ENCODE results near the gene DCST2. TPM values are rescaled to one million over a fixed set of nuclear protein-coding genes. Genes with fewer than 3 reads are reported as not detected.

Gene DCST2
- total and polyA plus RNA-seq, 9 of the 15 experiments (the other 6 are each of a cell fraction or from before 2014, with no cell fraction given) = 0.09 to 0.49 (median 0.11) TPM; not detected in 3

DNA sequence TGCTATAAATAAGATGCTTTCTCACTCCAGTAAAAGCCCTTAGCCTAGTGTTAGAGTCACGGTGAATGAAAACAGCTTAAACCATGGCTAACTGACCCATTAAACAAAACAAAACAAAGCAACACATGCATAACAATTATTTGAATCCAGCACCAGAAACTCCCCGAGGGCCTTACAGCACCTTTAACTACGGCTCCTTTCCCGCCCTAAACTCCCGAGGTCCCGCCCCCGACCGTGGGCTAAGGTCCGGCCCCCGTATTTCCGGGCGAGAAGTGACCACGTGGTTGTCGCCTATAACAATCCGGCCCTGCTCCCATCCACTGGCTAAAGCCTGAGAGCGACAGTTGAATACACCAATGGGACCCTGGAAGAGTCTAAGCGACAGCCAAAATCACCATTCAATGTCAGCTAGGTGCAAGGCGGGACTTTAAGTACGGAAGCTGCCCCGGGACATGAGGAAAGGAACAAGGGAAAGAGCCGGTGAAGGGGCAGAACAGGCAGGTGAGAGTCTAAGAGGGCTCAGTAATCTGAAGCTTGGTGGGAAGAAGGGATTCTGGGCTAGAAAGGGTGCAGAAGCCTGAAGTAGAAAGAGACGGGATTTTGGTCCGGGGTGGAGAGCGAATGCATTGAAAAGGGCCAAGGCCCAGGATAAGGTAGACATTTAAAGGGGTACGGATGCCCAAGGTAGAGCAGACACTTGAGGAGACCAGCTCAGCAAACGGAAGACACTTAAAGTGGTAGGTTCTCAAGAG, 50.5 kb downstream of the DCST2 start, which contains the start of gene FLAD1 (continued):
- TF ChIP-seq, protein P1, sequence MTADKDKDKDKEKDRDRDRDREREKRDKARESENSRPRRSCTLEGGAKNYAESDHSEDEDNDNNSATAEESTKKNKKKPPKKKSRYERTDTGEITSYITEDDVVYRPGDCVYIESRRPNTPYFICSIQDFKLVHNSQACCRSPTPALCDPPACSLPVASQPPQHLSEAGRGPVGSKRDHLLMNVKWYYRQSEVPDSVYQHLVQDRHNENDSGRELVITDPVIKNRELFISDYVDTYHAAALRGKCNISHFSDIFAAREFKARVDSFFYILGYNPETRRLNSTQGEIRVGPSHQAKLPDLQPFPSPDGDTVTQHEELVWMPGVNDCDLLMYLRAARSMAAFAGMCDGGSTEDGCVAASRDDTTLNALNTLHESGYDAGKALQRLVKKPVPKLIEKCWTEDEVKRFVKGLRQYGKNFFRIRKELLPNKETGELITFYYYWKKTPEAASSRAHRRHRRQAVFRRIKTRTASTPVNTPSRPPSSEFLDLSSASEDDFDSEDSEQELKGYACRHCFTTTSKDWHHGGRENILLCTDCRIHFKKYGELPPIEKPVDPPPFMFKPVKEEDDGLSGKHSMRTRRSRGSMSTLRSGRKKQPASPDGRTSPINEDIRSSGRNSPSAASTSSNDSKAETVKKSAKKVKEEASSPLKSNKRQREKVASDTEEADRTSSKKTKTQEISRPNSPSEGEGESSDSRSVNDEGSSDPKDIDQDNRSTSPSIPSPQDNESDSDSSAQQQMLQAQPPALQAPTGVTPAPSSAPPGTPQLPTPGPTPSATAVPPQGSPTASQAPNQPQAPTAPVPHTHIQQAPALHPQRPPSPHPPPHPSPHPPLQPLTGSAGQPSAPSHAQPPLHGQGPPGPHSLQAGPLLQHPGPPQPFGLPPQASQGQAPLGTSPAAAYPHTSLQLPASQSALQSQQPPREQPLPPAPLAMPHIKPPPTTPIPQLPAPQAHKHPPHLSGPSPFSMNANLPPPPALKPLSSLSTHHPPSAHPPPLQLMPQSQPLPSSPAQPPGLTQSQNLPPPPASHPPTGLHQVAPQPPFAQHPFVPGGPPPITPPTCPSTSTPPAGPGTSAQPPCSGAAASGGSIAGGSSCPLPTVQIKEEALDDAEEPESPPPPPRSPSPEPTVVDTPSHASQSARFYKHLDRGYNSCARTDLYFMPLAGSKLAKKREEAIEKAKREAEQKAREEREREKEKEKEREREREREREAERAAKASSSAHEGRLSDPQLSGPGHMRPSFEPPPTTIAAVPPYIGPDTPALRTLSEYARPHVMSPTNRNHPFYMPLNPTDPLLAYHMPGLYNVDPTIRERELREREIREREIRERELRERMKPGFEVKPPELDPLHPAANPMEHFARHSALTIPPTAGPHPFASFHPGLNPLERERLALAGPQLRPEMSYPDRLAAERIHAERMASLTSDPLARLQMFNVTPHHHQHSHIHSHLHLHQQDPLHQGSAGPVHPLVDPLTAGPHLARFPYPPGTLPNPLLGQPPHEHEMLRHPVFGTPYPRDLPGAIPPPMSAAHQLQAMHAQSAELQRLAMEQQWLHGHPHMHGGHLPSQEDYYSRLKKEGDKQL (CRISPR knock-in tag; IDR thresholded peaks at IDR 0.05; ENCODE audit: borderline replicate concordance) = no peak
- TF ChIP-seq DNMT1 (IDR thresholded peaks at IDR 0.05) (no peak), NRF1 (conservative IDR thresholded peaks at IDR 0.05 in 1 of 2, IDR thresholded peaks at IDR 0.05 in 1 of 2) (peak; percentile 29 to 50; a peak in 3 of 4 replicates), HNRNPK (IDR thresholded peaks at IDR 0.05; ENCODE audit: low read depth, low read length, poor library complexity, severe bottlenecking) (no peak), PHB (CRISPR knock-in tag; IDR thresholded peaks at IDR 0.05) (no peak), ZFP36 (IDR thresholded peaks at IDR 0.05; ENCODE audit: low read depth, low read length, partially characterized antibody) (no peak), ZNF696 (CRISPR knock-in tag; conservative IDR thresholded peaks at IDR 0.05) (no peak), HEY1 (CRISPR knock-in tag; IDR thresholded peaks at IDR 0.05; ENCODE audit: borderline replicate concordance) (no peak), RAD21 (CRISPR knock-in tag; conservative IDR thresholded peaks at IDR 0.05 in 1 of 2, IDR thresholded peaks at IDR 0.05 in 1 of 2) (no peak), CEBPB (tag; IDR thresholded peaks at IDR 0.05) (no peak), ZZZ3 (IDR thresholded peaks at IDR 0.05) (peak; percentile 85), ZNF408 (CRISPR knock-in tag; IDR thresholded peaks at IDR 0.05; ENCODE audit: low read depth) (no peak), CBFB (CRISPR knock-in tag; IDR thresholded peaks at IDR 0.05) (no peak), TCFL5 (CRISPR knock-in tag; conservative IDR thresholded peaks at IDR 0.05) (no peak), MBD2 (IDR thresholded peaks at IDR 0.05; ENCODE audit: borderline replicate concordance, low read depth) (peak; percentile 99), ZNF184 (CRISPR knock-in tag; IDR thresholded peaks at IDR 0.05) (no peak), ZNF431 (CRISPR knock-in tag; IDR thresholded peaks at IDR 0.05) (no peak)
- TF ChIP-seq, protein P2, sequence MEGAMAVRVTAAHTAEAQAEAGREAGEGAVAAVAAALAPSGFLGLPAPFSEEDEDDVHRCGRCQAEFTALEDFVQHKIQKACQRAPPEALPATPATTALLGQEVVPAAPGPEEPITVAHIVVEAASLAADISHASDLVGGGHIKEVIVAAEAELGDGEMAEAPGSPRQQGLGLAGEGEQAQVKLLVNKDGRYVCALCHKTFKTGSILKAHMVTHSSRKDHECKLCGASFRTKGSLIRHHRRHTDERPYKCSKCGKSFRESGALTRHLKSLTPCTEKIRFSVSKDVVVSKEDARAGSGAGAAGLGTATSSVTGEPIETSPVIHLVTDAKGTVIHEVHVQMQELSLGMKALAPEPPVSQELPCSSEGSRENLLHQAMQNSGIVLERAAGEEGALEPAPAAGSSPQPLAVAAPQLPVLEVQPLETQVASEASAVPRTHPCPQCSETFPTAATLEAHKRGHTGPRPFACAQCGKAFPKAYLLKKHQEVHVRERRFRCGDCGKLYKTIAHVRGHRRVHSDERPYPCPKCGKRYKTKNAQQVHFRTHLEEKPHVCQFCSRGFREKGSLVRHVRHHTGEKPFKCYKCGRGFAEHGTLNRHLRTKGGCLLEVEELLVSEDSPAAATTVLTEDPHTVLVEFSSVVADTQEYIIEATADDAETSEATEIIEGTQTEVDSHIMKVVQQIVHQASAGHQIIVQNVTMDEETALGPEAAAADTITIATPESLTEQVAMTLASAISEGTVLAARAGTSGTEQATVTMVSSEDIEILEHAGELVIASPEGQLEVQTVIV (CRISPR knock-in tag; IDR thresholded peaks at IDR 0.05; ENCODE audit: borderline replicate concordance) = 0 out of 2 replicates have a peak, but pooled peaks have one; percentile 37

All from K562 (cell line).